Astrocyte (in vitro differentiated cells and primary cell): ENCODE results near the gene NRF1. TPM values are rescaled to one million over a fixed set of nuclear protein-coding genes. Genes with fewer than 3 reads are reported as not detected.

Source experiments
- DNase-seq: peaks from one replicate; pipeline ENCODE4 v3.0.0-alpha.2; 2010; ENCODE audit warnings: low read depth
- FAIRE-seq: peaks from 2 replicates; lab custom pipeline; 2011; peaks lifted over from hg19 to GRCh38; lab: Jason Lieb, UNC
- H2AFZ ChIP-seq: 2 replicates; pipeline ENCODE4 v1.6.0; 2012; ENCODE audit warnings: low read depth, low read length, inconsistent platforms
- H3K27ac ChIP-seq: 2 replicates; pipeline ENCODE4 v1.5.1; 2011; ENCODE audit warnings: low read depth, low read length, inconsistent platforms
- H3K27me3 ChIP-seq: 2 replicates; pipeline ENCODE4 v1.6.0; 2011; ENCODE audit warnings: low read length, inconsistent platforms; ENCODE audit not compliant: insufficient read depth
- H3K36me3 ChIP-seq: 2 replicates; pipeline ENCODE4 v1.5.1; 2011; ENCODE audit warnings: low read length, inconsistent platforms; ENCODE audit not compliant: insufficient read depth
- H3K4me1 ChIP-seq: 2 replicates; pipeline ENCODE4 v1.5.1; 2011; ENCODE audit warnings: low read length, inconsistent platforms; ENCODE audit not compliant: insufficient read depth
- H3K4me2 ChIP-seq: 2 replicates; pipeline ENCODE4 v1.6.0; 2012; ENCODE audit warnings: low read length, inconsistent platforms
- H3K4me3 ChIP-seq: 2 replicates; pipeline ENCODE4 v1.5.1; 2011; ENCODE audit warnings: low read depth, mild to moderate bottlenecking, low read length, inconsistent platforms; ENCODE audit not compliant: insufficient read depth
- H3K79me2 ChIP-seq: 2 replicates; pipeline ENCODE4 v1.6.0; 2012; ENCODE audit warnings: mild to moderate bottlenecking, low read length, inconsistent platforms; ENCODE audit not compliant: insufficient read depth
- H3K9ac ChIP-seq: 2 replicates; pipeline ENCODE4 v1.6.0; 2012; ENCODE audit warnings: mild to moderate bottlenecking, low read length, inconsistent platforms
- H3K9me3 ChIP-seq: 2 replicates; pipeline ENCODE4 v1.5.1; 2012; ENCODE audit warnings: low read depth, mild to moderate bottlenecking, low read length, inconsistent platforms; ENCODE audit not compliant: insufficient read depth
- H4K20me1 ChIP-seq: 2 replicates; pipeline ENCODE4 v1.6.0; 2012; ENCODE audit warnings: low read length, inconsistent platforms; ENCODE audit not compliant: insufficient read depth
- H3K27ac Mint-ChIP-seq: one replicate; pipeline ENCODE4 v1.8.0; 2021; ENCODE audit warnings: mild to moderate bottlenecking, mixed read lengths; ENCODE audit not compliant: unreplicated experiment
- H3K27me3 Mint-ChIP-seq: one replicate; pipeline ENCODE4 v1.8.0; 2021; ENCODE audit warnings: low read depth, mixed read lengths; ENCODE audit not compliant: unreplicated experiment
- H3K36me3 Mint-ChIP-seq: one replicate; pipeline ENCODE4 v1.8.0; 2021; ENCODE audit warnings: low read depth, mixed read lengths; ENCODE audit not compliant: unreplicated experiment
- H3K4me1 Mint-ChIP-seq: one replicate; pipeline ENCODE4 v1.8.0; 2021; ENCODE audit warnings: low read depth, mixed read lengths; ENCODE audit not compliant: unreplicated experiment
- H3K4me3 Mint-ChIP-seq: one replicate; pipeline ENCODE4 v1.8.0; 2021; ENCODE audit warnings: mild to moderate bottlenecking, moderate library complexity, mixed read lengths; ENCODE audit not compliant: unreplicated experiment
- H3K9me3 Mint-ChIP-seq: one replicate; pipeline ENCODE4 v1.8.0; 2021; ENCODE audit warnings: mild to moderate bottlenecking, mixed read lengths; ENCODE audit not compliant: unreplicated experiment
- EZH2 ChIP-seq: IDR thresholded peaks from 2 replicates; pipeline ENCODE4 v1.6.1; 2012; ENCODE audit warnings: mild to moderate bottlenecking, low read length, inconsistent platforms; ENCODE audit not compliant: insufficient read depth
- total RNA-seq: library from RNA; stranded (reverse); gene quantifications from 2 replicates; pipeline ENCODE4 v1.2.1, GENCODE V29; 2021
- TF ChIP-seq, protein P1 (sequence below): IDR thresholded peaks from 2 replicates; pipeline ENCODE4 v1.5.1; 2011; ENCODE audit warnings: low read depth, mild to moderate bottlenecking, inconsistent platforms, low read length, moderate library complexity; ENCODE audit not compliant: insufficient read depth

The NRF1 gene
- total RNA-seq, 1 donor from 2014 or later = 12.7 TPM

DNA sequence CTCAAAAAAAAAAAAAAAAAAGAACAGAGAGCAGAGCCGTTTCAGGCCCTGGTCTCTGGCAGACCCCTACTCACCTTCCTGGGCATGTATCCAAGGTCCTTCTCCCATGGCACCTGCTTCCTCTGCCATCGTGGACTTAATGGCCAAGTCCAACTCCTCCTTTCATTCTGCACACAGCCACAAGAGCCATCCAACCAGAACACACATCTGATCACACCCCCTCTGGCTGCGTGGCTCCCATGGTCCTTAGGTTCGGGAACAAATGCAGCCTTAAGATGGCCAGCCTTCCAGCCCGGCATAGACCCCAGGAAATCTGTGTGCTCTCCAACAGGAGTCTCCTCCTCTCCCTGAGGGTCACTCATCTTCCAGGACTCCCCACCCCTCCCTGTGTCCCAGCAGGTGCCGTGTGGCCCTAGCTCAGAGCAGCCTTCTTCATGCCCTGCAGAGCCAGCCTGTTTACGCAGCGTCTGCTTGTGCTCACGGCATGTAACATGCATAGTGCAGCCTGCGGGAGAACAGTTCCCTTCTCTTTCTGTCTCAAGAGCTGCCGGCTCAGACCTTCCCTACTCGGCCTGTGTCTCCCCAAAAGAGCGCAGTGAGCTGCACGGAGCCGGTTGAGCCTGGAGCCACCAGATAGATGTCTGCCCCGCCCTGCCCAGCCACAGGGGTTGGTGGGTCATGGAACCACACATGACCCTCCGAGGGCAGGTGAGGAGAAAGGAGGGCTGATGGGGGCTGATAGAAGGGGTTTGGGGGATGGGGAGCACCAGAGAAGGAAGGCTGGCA is 157.3 kb downstream of the NRF1 start:
- DNase-seq = no peak
- Histone ChIP-seq H4K20me1 (no peaks in the 10 kb centered on the region), H2AFZ (no peak overlapping the region), H3K4me3 (no peak overlapping the region), H3K4me2 (no peak overlapping the region), H3K36me3 (no peaks in the 10 kb centered on the region), H3K4me1 (no peaks in the 10 kb centered on the region), H3K27me3 (peaks cover 4% of the 10 kb centered on the region), H3K27ac (no peak overlapping the region), H3K79me2 (no peaks in the 10 kb centered on the region), H3K9ac (no peak overlapping the region), H3K9me3 (no peaks in the 10 kb centered on the region)
- Mint-ChIP-seq H3K9me3 (no peaks in the 10 kb centered on the region), H3K36me3 (no peaks in the 10 kb centered on the region), H3K4me3 (no peak overlapping the region), H3K4me1 (no peaks in the 10 kb centered on the region), H3K27ac (no peak overlapping the region), H3K27me3 (peaks cover 2% of the 10 kb centered on the region)
- TF ChIP-seq, protein P1, sequence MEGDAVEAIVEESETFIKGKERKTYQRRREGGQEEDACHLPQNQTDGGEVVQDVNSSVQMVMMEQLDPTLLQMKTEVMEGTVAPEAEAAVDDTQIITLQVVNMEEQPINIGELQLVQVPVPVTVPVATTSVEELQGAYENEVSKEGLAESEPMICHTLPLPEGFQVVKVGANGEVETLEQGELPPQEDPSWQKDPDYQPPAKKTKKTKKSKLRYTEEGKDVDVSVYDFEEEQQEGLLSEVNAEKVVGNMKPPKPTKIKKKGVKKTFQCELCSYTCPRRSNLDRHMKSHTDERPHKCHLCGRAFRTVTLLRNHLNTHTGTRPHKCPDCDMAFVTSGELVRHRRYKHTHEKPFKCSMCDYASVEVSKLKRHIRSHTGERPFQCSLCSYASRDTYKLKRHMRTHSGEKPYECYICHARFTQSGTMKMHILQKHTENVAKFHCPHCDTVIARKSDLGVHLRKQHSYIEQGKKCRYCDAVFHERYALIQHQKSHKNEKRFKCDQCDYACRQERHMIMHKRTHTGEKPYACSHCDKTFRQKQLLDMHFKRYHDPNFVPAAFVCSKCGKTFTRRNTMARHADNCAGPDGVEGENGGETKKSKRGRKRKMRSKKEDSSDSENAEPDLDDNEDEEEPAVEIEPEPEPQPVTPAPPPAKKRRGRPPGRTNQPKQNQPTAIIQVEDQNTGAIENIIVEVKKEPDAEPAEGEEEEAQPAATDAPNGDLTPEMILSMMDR = no peak
- no peak for TF ChIP-seq EZH2
- no peak for FAIRE-seq

DNA sequence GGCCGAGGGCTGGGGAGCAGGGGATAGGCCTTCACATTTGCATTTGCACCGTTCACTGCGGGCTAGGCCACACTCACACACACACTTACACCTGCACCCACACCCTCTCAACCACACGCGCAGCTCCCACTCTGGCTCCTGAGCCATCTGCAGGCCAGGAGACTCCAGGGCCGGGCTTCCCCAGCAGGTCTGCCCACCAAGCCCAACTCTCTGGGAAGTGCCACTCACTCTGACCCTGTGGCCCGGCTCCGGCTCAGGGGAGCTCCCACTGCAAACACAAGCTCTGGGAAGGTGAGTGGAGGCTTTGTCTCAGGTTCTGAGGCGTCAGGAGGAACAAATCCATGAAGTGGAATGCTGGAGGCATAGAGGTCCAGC is 157.9 kb downstream of the NRF1 start:
- Mint-ChIP-seq H3K4me3 (no peak overlapping the region), H3K27me3 (peaks cover 2% of the 10 kb centered on the region), H3K4me1 (no peaks in the 10 kb centered on the region), H3K27ac (no peak overlapping the region), H3K36me3 (no peaks in the 10 kb centered on the region), H3K9me3 (no peaks in the 10 kb centered on the region)
- Histone ChIP-seq H3K4me1 (no peaks in the 10 kb centered on the region), H3K9me3 (no peaks in the 10 kb centered on the region), H2AFZ (no peak overlapping the region), H3K79me2 (no peaks in the 10 kb centered on the region), H3K36me3 (no peaks in the 10 kb centered on the region), H4K20me1 (no peaks in the 10 kb centered on the region), H3K9ac (no peak overlapping the region), H3K4me3 (no peak overlapping the region), H3K4me2 (no peak overlapping the region), H3K27ac (no peak overlapping the region), H3K27me3 (peaks cover 4% of the 10 kb centered on the region)
- FAIRE-seq (no peak), DNase-seq (no peak)
- TF ChIP-seq EZH2 = no peak
- TF ChIP-seq, protein P1 = no peak
